ENCODE measurements around the gene IFT43.

DNA sequence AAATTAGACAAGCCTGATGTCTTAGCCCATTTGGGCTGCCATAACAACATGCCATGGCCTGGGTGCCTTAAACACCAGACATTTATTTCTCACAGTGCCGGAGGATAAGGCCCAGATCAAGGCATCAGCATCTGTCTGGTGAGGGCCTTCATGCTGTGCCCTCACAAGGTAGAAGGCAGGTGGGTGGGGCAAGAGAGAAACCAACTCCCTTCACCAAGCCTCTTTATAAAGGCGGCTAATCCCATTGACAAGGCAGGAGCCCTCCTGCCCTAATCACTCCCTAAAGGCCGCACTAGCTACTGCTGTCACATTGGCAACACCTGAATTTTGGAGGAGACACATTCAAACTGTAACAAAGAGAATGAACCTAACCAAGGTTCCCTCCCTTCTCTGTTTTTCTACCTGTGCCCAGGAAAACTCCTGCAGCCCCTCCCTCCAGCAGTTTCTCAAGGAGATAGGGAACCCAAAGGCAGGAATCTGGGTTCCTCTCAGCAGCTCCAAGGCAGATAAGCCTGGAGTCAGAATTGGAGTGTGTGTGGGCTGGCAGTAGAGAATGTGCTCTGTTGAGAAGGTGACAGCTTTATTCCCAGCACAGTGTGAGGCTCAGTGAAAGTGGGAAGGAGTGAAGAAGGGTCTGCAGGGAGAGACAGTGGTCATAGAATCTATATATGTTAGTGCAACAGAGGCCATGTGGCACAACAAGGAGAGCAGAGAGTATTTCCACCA is 144.5 kb downstream of the IFT43 start:
- TF ChIP-seq POLR2A (IDR thresholded peaks at IDR 0.05; ENCODE audit: low read depth, low read length) = no peak
- TF ChIP-seq POLR2AphosphoS5 (IDR thresholded peaks at IDR 0.05; ENCODE audit: low read depth, low read length) = no peak
- TF ChIP-seq TAF1 (IDR thresholded peaks at IDR 0.05; ENCODE audit: low read depth, low read length) = no peak
- no peak for TF ChIP-seq PAX5 (IDR thresholded peaks at IDR 0.05; ENCODE audit: insufficient read depth, low read length, severe bottlenecking)
